PFSK-1 (cell line): Measurements from ENCODE around the gene TGM2.

Experiments used
- FOXP2 ChIP-seq: optimal IDR thresholded peaks from 2 replicates; pipeline ENCODE3; 2011; ENCODE audit warnings: borderline replicate concordance, control low read depth, inconsistent platforms; ENCODE audit not compliant: insufficient read depth; ENCODE audit errors: extremely low read length, extremely low read depth
- POLR2AphosphoS5 ChIP-seq: IDR thresholded peaks from 2 replicates; pipeline ENCODE4 v1.6.1; 2012; ENCODE audit warnings: low read depth, mild to moderate bottlenecking, control low read depth, low read length, moderate library complexity
- SIN3A ChIP-seq: IDR thresholded peaks from 2 replicates; pipeline ENCODE4 v1.6.1; 2012; ENCODE audit warnings: mild to moderate bottlenecking, low read length, moderate library complexity, borderline replicate concordance; ENCODE audit not compliant: insufficient read depth
- TAF1 ChIP-seq: IDR thresholded peaks from 2 replicates; pipeline ENCODE4 v1.6.1; 2012; ENCODE audit warnings: low read length, control low read depth, borderline replicate concordance; ENCODE audit not compliant: insufficient read depth
- TF ChIP-seq, protein P1 (sequence below), 2 experiments: IDR thresholded peaks; 2 replicates each; pipeline versions ENCODE4 v1.6.1 to v1.8.0; 2011 to 2012; ENCODE audit warnings: low read depth in 2 of 2, low read length in 2 of 2, control low read depth in 1 of 2, inconsistent platforms in 1 of 2, mild to moderate bottlenecking in 1 of 2, moderate library complexity in 1 of 2; ENCODE audit not compliant: insufficient read depth in 1 of 2

DNA sequence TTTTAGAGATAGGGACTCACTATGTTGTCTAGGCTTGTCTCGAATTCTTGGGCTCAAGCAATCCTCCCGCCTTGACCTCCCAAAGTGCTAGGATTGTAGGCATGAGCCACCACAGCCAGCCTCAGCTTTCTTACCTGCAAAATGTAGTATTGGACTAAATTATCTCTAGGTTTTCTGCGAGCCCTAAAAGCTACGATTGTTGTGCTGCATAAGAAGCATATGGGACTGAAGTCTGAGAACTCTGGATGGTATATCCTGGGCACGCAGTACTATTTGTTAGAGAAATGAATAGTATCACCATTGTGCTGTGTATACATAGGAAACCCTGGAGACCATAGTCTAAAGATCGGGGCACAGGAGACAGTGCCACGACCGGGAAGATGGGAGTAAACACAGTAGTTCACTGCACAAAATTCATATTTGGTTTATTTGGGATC, 71.4 kb downstream of the TGM2 start:
- no peak for TF ChIP-seq TAF1
- no peak for TF ChIP-seq POLR2AphosphoS5
- TF ChIP-seq, protein P1, sequence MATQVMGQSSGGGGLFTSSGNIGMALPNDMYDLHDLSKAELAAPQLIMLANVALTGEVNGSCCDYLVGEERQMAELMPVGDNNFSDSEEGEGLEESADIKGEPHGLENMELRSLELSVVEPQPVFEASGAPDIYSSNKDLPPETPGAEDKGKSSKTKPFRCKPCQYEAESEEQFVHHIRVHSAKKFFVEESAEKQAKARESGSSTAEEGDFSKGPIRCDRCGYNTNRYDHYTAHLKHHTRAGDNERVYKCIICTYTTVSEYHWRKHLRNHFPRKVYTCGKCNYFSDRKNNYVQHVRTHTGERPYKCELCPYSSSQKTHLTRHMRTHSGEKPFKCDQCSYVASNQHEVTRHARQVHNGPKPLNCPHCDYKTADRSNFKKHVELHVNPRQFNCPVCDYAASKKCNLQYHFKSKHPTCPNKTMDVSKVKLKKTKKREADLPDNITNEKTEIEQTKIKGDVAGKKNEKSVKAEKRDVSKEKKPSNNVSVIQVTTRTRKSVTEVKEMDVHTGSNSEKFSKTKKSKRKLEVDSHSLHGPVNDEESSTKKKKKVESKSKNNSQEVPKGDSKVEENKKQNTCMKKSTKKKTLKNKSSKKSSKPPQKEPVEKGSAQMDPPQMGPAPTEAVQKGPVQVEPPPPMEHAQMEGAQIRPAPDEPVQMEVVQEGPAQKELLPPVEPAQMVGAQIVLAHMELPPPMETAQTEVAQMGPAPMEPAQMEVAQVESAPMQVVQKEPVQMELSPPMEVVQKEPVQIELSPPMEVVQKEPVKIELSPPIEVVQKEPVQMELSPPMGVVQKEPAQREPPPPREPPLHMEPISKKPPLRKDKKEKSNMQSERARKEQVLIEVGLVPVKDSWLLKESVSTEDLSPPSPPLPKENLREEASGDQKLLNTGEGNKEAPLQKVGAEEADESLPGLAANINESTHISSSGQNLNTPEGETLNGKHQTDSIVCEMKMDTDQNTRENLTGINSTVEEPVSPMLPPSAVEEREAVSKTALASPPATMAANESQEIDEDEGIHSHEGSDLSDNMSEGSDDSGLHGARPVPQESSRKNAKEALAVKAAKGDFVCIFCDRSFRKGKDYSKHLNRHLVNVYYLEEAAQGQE (IDR thresholded peaks at IDR 0.05; ENCODE audit: insufficient read depth in 1 of 2, low read depth in 2 of 2, low read length in 2 of 2): no peak
- no peak for TF ChIP-seq SIN3A
- no peak for TF ChIP-seq FOXP2
